Stimulated activated naive CD8-positive, alpha-beta T cell treated with anti-CD3 and anti-CD28 coated beads, Interleukin-15, amount 100 ng/mL, for 72 hours (primary cell): ENCODE measurements around the gene NAV2.
A peak's percentile ranks its signal among the peaks of the same experiment; 100 is the strongest.

Source experiments
- ATAC-seq: fragments of 150-1000 bp; cut with Tn5 transposase; 2 replicates; pipeline ENCODE4 v1.10.0; 2021; ENCODE audit warnings: mild to moderate bottlenecking, moderate library complexity
- DNase-seq, 2 donors: peaks; one replicate each; pipeline ENCODE4 v3.0.0; 2021 to 2022
- H3K27ac Mint-ChIP-seq, 2 donors: one replicate each; pipeline ENCODE4 v1.8.0; 2022; ENCODE audit warnings: mild to moderate bottlenecking in 2 of 2, mixed read lengths in 2 of 2, moderate library complexity in 2 of 2
- H3K27me3 Mint-ChIP-seq: one replicate; pipeline ENCODE4 v1.8.0; 2022; ENCODE audit warnings: mixed read lengths
- H3K4me1 Mint-ChIP-seq: one replicate; pipeline ENCODE4 v1.8.0; 2022; ENCODE audit warnings: mild to moderate bottlenecking, mixed read lengths
- H3K4me3 Mint-ChIP-seq, 2 donors: one replicate each; pipeline ENCODE4 v1.8.0; 2022; ENCODE audit warnings: mild to moderate bottlenecking in 2 of 2, mixed read lengths in 2 of 2, moderate library complexity in 1 of 2
- H3K9me3 Mint-ChIP-seq, 2 donors: one replicate each; pipeline ENCODE4 v1.8.0; 2022; ENCODE audit warnings: mixed read lengths in 2 of 2

Gene NAV2, protein sequence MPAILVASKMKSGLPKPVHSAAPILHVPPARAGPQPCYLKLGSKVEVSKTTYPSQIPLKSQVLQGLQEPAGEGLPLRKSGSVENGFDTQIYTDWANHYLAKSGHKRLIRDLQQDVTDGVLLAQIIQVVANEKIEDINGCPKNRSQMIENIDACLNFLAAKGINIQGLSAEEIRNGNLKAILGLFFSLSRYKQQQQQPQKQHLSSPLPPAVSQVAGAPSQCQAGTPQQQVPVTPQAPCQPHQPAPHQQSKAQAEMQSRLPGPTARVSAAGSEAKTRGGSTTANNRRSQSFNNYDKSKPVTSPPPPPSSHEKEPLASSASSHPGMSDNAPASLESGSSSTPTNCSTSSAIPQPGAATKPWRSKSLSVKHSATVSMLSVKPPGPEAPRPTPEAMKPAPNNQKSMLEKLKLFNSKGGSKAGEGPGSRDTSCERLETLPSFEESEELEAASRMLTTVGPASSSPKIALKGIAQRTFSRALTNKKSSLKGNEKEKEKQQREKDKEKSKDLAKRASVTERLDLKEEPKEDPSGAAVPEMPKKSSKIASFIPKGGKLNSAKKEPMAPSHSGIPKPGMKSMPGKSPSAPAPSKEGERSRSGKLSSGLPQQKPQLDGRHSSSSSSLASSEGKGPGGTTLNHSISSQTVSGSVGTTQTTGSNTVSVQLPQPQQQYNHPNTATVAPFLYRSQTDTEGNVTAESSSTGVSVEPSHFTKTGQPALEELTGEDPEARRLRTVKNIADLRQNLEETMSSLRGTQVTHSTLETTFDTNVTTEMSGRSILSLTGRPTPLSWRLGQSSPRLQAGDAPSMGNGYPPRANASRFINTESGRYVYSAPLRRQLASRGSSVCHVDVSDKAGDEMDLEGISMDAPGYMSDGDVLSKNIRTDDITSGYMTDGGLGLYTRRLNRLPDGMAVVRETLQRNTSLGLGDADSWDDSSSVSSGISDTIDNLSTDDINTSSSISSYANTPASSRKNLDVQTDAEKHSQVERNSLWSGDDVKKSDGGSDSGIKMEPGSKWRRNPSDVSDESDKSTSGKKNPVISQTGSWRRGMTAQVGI (N-terminal part only)

DNA sequence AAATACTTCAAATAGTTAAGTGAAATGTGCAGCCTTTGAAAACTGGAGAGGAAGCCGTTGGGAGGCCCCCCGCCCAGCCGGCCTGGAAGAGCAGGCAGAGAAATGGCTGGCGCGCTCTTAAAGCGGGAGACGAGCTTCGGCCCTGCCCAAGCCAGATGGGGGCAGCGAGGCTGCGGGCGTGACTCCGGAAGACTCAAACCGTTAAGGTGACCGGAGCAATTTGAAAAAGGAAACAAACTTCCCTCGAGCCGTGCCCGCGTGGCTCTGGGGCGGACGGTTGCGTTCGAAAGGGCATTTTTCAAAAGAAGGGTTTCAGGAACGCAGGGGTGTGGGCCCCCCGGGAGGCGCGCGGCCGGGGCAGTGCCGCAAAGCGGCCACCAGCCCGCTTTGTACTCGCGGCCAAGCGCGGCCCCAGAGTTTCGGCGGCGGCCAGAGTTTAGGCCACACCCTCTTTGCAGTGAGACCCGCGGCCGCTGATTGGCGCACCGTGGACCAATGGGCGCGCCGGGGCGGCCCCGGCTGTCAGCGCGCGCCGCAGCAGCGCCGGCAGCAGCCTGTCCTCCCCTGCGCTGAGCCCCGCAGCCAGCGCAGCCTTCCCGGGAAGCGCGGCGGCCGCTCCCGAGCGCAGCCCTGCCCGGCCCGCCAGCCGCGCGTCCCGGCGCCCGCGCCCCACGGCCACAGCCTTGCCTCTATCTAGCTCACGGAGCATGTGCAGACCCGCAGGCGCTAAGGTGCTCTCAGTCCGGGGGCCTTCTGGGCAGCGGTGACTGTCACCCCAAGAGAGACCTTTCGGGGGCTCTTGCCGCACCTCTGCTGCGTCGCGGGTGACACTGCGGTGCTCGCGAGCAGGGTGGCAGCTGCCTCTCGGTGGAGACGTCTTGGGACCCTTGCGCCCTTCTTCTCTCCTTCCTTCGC, at the start of gene NAV2:
TSS of gene NAV2 (plus strand) at position 557 of the 915 bp plus-strand sequence. CDS start 859 bp downstream, outside the sequence.
- DNase-seq = peak; percentile 68 to 80
- peak; percentile 94 for ATAC-seq
- H3K4me1 Mint-ChIP-seq = peaks cover 36% of the 10 kb centered on the region
- H3K4me3 Mint-ChIP-seq = peak within 1 kb of the TSS; percentile 93 to 96
- H3K9me3 Mint-ChIP-seq = no peaks in the 10 kb centered on the region
- peak within 1 kb of the TSS; percentile 97 for H3K27ac Mint-ChIP-seq
- H3K27me3 Mint-ChIP-seq = peaks cover 64% of the 10 kb centered on the region

DNA sequence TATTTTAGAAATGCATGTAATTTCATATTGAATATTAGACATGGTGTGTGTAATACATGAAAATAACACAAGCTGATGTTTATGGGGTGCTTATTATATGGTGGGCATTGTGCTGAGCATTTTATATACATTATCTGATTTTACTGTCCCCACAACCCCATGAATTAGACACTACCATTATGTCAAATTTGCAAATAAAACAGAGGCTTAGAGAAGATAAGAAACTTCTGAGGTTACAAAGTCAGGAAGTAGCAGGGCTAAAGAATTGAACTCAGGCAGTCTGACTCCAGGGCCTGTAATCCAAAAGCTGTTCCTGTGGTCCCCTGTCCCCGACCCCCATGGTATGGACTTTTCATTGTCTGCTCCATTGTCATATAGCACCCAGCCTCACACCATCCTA, 49.4 kb upstream of the NAV2 start:
- no peak overlapping the region for H3K4me3 Mint-ChIP-seq
- DNase-seq = no peak
- no peak overlapping the region for H3K27ac Mint-ChIP-seq
- no peaks in the 10 kb centered on the region for H3K9me3 Mint-ChIP-seq
- H3K4me1 Mint-ChIP-seq = peaks cover 14% of the 10 kb centered on the region
- ATAC-seq = no peak
- H3K27me3 Mint-ChIP-seq = peaks cover 29% of the 10 kb centered on the region

- DNase-seq (no peak), ATAC-seq (no peak)
- peak overlapping the region in 1 of 2 donors; percentile 74 for H3K27ac Mint-ChIP-seq
- H3K27me3 Mint-ChIP-seq = peaks cover 29% of the 10 kb centered on the region
- no peak overlapping the region for H3K4me3 Mint-ChIP-seq
- H3K4me1 Mint-ChIP-seq = peaks cover 5% of the 10 kb centered on the region
- H3K9me3 Mint-ChIP-seq = no peaks in the 10 kb centered on the region
These were observed 47.6 kb upstream of the NAV2 start for GRCh38 chr11:19664886-19665548.

GRCh38 chr11:19666951-19667350, 45.7 kb upstream of the NAV2 start:
- H3K9me3 Mint-ChIP-seq = no peaks in the 10 kb centered on the region
- no peak overlapping the region for H3K27ac Mint-ChIP-seq
- H3K4me3 Mint-ChIP-seq = no peak overlapping the region
- ATAC-seq = no peak
- H3K4me1 Mint-ChIP-seq = no peaks in the 10 kb centered on the region
- no peak for DNase-seq
- peaks cover 27% of the 10 kb centered on the region for H3K27me3 Mint-ChIP-seq

- ATAC-seq = no peak
- DNase-seq = no peak
- no peaks in the 10 kb centered on the region for H3K4me1 Mint-ChIP-seq
- H3K9me3 Mint-ChIP-seq = no peaks in the 10 kb centered on the region
- H3K27me3 Mint-ChIP-seq = peaks cover 24% of the 10 kb centered on the region
- H3K4me3 Mint-ChIP-seq = no peak overlapping the region
- H3K27ac Mint-ChIP-seq = no peak overlapping the region
These were observed 43.1 kb upstream of the NAV2 start for GRCh38 chr11:19669511-19669910.

DNA sequence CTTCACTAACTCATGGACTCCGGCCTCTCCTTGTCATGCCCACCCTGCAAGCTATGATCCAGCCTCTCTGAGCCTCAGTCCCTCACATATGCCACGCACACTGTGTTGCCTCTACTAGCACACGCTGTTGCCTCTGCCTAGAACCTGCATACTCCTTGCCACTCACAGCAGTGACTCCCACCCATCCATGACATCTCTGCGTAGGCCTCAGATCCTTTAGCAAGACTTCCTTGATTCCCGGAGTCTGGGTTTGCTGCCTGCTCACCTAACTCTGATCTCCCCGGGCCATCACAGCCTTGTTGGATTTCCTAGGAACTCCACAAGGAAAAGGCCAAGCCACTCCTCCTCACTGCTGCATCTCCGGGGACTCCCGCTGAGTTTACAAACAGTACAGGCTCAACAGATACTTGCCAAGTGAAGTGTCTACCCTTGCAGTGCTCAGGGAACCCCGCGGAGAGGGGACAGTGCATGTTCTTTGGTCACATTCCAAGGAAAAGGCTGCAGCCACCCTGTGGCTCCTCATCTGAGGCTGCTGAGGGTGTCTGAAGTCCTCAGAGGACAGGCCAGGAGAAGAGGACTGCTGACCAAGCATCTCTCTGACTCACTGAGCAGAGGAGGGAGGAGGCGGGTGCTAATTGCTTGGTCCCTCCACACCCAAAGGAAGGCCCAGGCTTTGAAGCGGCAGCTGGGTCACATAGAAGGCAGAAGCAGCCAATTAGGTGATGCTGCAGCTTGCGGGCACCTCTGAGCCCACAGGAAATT, 42.4 kb upstream of the NAV2 start:
- ATAC-seq (no peak), DNase-seq (no peak)
- Mint-ChIP-seq H3K27ac (no peak overlapping the region), H3K4me3 (no peak overlapping the region), H3K4me1 (no peaks in the 10 kb centered on the region), H3K9me3 (no peaks in the 10 kb centered on the region), H3K27me3 (peaks cover 22% of the 10 kb centered on the region)

DNA sequence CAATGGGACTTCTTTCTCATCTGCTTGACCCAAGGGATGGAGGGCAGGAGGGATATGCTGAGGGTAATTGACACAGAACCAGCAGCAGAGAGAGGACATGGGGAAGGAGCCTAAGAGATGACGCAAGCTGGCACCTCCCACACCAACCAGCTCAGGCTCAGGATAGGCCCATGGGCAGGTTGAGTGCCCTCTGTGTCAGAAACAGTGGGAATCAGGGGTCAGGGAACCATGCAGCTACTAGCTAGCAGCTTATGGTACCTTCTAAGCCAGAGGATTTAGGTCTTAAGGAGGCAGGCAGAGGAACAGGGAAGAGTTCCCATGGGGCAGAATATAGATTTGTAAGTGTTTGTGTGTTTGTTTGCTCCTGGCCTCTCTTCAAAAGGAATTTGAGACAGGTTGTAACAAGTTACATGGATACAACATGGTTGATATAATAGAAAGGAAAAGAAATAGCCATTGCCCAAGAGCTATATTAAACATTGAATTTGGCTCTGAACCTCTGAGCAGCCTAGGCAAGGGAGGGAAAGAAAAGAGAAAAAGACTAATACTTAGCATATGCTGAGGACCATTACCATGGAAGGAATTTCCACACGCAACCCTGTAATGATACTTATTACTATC, 39.9 kb upstream of the NAV2 start:
- Mint-ChIP-seq H3K4me3 (no peak overlapping the region), H3K9me3 (no peaks in the 10 kb centered on the region), H3K4me1 (no peaks in the 10 kb centered on the region), H3K27ac (peak overlapping the region in 1 of 2 donors; percentile 72), H3K27me3 (peaks cover 23% of the 10 kb centered on the region)
- DNase-seq = no peak
- no peak for ATAC-seq

DNA sequence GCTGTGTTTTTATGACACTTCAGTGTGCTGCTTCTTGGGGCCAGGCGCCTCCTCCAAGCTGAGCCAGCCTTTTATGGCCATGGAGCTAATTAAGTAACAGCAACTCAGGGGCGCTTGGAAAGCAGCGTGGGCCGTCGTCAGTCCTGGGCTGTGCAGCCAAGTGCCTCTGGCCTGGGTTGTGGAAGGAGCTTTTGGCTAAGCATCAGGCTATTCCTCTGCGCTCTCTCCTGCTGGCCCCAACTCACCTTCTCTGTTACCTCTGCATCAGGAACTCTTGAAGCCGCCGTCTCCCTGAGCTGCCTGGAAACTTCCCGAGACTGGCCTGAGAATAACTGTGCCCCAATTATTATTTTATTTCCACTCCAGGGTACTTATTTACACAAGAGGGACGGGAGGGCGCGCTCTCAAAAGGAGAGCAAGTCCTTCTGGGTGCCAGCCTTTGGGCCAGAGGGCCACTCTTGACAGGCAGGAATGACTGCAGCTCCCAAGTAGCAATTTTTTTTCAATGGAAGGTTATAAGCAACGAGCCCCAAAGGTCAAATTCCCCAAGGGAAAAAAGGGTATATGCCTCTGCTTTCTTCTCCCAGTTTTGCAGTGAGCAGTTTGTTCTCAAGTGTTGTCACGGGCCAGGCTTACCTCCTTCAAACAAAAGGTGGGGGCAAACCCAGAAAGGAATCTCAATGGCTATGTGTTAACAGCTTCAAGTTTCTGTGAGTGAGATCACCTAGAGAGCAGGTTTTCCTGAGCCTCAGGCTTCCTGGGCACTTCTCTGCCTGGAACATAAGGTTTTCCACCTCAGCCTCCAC, 38.5 kb upstream of the NAV2 start:
- Mint-ChIP-seq H3K4me1 (no peaks in the 10 kb centered on the region), H3K27me3 (peaks cover 23% of the 10 kb centered on the region), H3K27ac (no peak overlapping the region), H3K9me3 (no peaks in the 10 kb centered on the region), H3K4me3 (no peak overlapping the region)
- DNase-seq (no peak), ATAC-seq (no peak)

- DNase-seq = no peak
- Mint-ChIP-seq H3K9me3 (no peaks in the 10 kb centered on the region), H3K27me3 (peaks cover 30% of the 10 kb centered on the region), H3K4me3 (no peak overlapping the region), H3K4me1 (no peaks in the 10 kb centered on the region), H3K27ac (no peak overlapping the region)
- peak; percentile 29 for ATAC-seq
These were observed 37.8 kb upstream of the NAV2 start for GRCh38 chr11:19674836-19675235.

GRCh38 chr11:19675397-19675796, 37.2 kb upstream of the NAV2 start:
- no peaks in the 10 kb centered on the region for H3K9me3 Mint-ChIP-seq
- peaks cover 36% of the 10 kb centered on the region for H3K27me3 Mint-ChIP-seq
- ATAC-seq = no peak

DNA sequence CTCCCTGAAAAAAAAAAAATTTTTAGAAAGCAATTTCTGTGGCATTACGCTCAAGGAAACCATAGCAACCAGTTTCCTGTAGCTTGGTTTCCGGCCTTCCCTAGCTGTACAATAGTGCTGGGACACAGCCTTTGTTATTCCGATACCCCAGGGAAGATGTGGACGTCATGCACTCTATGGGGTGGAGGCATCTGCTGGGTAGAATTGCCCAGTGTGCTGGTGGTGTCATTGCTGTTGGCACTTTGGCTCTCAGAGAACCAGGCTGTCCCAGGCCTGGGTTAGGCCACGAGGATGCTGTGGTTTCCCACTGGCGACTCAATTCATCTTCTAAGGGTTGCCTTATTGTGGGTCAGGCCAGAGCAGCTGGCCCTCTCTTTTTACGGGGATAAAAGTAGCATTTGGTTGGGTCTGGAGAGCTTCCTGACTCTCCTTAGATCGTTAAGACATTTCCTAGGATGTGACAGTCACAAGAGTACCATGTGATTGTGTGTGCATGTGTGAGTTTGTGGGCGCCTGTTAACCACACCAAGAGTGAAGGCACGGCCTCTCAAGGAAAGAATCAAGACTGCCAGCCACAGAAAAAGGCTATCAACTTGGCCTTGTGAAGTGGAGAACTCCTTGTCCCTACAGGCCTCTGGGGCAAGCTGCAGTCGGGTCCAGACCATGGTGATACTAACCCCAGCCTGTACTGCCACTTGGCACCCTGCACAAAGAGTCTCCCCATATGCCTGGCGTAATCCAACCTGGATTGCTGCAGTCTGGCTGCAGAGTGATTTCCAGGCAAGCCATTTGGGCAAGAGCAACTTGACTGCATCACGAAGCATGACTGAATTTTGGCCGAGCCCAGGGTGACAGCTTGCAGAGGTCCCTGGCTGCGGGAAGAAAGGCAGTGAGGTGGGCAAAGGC, 35.9 kb upstream of the NAV2 start:
- H3K27ac Mint-ChIP-seq = no peak overlapping the region
- no peaks in the 10 kb centered on the region for H3K9me3 Mint-ChIP-seq
- H3K4me1 Mint-ChIP-seq = no peaks in the 10 kb centered on the region
- peaks cover 30% of the 10 kb centered on the region for H3K27me3 Mint-ChIP-seq
- no peak overlapping the region for H3K4me3 Mint-ChIP-seq
- no peak for ATAC-seq
- no peak for DNase-seq

More at GRCh38 chr11:19675397-19675796, 37.2 kb upstream of the NAV2 start:
- DNase-seq = no peak
- no peaks in the 10 kb centered on the region for H3K4me1 Mint-ChIP-seq
- H3K27ac Mint-ChIP-seq = no peak overlapping the region
- no peak overlapping the region for H3K4me3 Mint-ChIP-seq

DNA sequence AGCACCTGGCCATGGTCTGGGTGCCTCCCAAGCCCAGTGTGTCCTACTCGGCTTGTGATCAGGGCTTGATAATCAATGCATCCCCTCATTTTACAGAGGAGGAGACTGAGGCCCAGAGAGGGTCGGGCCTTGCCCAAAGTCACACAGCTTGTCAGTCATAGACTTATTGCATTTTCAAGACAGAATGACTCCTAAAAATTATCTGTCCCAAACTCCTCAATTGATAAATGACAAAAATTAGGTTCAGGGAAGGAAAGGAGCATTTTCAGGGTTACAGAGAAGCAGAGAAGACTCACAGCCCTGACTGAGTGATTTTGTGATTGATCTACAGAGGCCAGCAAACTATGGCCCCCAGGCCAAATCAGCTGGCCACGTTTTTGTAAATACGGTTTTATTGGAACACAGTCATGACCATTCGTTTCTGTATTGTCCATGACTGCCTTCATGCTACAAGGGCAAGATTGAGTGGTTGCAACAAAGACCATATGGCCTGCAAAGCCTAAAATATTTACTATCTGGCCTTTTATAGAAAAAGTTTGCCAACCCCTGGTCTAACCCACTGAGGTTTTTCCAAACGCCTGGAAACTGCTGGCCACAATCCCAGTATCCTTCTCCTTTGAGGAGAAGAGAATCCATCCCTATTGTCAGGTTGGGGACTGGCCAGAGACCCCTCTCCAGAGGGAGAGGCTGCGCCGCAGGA, 35.1 kb upstream of the NAV2 start:
- H3K9me3 Mint-ChIP-seq = no peaks in the 10 kb centered on the region
- peak overlapping the region in 1 of 2 donors; percentile 86 for H3K27ac Mint-ChIP-seq
- no peak overlapping the region for H3K4me3 Mint-ChIP-seq
- ATAC-seq (no peak), DNase-seq (no peak)
- H3K27me3 Mint-ChIP-seq = peaks cover 25% of the 10 kb centered on the region
- no peaks in the 10 kb centered on the region for H3K4me1 Mint-ChIP-seq
